Activated CD4-positive, alpha-beta T cell treated with anti-CD3 and anti-CD28 coated beads for 48 hours (primary cell): ENCODE measurements around the gene LIN37.

ENCODE experiments used
- DNase-seq: peaks from one replicate; pipeline ENCODE4 v3.0.0-alpha.2; 2020

The LIN37 gene

GRCh38 chr19:35777086-35777841 lies 28.9 kb downstream of the LIN37 start:
- DNase-seq, result no peak

- DNase-seq, result no peak
Observed at GRCh38 chr19:35777961-35778360, 29.6 kb downstream of the LIN37 start.

GRCh38 chr19:35779033-35779432 lies 30.7 kb downstream of the LIN37 start:
- no peak for DNase-seq

DNA sequence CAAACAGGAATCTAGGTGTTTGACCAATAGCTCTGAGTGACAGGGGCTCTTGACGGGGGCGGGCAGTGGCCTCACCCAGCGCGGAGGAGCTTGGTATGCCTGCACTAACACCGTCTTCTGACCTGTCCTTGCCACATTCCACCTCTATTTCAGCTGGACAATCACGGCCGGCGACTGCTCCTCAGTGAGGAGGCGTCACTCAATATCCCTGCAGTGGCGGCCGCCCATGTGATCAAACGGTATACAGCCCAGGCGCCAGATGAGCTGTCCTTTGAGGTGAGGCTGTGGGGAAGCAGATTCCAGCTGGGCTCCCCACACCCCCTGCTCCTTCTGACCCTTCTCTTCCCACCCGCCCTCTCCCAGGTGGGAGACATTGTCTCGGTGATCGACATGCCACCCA lies 31.7 kb downstream of the LIN37 start:
- no peak for DNase-seq

DNA sequence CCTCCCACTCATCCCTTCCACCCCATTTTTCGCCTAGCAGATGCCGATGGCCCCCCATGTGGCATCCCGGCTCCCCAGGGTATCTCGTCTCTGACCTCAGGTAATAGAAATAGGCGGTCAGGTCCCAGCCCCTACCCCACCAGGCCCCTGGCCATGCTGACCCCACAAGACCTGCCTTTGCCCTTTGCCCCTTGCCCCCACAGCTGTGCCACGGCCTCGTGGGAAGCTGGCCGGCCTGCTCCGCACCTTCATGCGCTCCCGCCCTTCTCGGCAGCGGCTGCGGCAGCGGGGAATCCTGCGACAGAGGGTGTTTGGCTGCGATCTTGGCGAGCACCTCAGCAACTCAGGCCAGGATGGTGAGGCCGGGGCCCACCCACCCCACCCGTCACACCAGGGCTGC lies 32.3 kb downstream of the LIN37 start:
- no peak for DNase-seq

DNA sequence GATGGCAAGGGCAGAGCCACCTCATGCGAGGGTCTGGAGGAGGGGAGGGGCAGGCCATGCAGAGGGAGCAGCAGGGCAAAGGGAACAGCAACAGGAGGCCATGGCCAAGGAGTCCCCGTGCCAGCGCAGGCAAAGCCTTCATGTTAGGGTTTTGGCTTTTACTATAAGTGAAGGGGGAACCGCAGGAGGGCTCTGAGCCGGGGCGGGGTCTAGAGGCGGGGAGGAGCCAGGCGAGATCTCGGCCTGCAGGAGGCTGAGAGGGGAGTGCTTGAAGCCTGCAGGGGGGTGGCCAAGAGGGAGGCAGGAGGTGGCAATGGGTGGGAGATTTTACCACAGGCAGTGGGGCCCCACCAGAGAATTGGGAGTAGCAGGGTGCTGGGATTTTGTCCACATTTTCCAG lies 33.3 kb downstream of the LIN37 start:
- DNase-seq, result no peak

GRCh38 chr19:35782589-35782988 lies 34.2 kb downstream of the LIN37 start:
- no peak for DNase-seq

DNA sequence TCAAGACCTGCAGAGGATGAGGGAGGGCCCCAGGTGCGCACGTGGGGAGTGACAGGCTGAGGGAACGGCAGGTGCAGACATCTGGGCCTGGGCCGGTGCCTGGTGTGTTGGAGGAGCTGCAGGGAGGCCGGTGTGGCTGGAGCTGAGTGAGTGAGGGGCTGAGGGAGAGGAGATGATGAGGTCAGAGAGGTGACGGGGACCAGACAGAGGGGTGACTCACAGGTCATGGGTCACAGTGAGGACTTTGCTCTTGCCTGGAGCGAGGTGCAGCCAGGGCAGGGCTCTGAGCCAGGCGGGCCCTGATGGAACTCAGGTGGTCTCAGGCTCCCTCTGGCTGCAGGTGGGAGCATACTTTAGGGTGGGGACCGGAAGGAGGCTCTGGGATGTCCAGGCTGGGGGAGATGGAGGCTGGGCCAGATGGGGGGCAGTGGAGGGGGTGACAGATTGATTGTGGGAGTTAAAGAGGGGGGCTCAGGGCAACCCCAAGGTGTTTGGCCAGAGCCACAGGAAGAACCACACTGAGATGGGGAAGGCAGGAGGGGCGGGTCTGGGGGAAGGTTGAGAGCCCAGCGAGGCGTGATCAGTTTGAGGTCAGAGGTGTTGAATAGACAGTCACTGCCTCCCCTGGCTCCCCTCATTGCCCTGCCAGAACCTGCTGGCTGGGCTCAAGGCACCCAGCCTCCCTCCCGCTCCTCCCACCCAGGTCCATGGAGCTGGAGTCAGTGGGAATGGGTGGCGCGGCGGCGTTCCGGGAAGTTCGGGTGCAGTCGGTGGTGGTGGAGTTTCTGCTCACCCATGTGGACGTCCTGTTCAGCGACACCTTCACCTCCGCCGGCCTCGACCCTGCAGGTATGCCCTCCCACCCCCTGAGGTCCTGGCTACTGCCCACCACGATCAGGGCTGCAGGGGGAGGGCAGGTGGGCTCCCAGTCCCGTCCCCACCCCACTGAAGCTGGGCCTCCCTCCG lies 35.4 kb downstream of the LIN37 start:
- DNase-seq, result no peak

GRCh38 chr19:35784503-35785338 lies 36.3 kb downstream of the LIN37 start:
- DNase-seq, result no peak

- DNase-seq, result no peak
Observed at GRCh38 chr19:35785339-35785627, 36.9 kb downstream of the LIN37 start.

- no peak for DNase-seq
Observed at GRCh38 chr19:35786299-35787160, 38.2 kb downstream of the LIN37 start.

- no peak for DNase-seq
Observed at GRCh38 chr19:35787227-35787799, 38.9 kb downstream of the LIN37 start.

DNA sequence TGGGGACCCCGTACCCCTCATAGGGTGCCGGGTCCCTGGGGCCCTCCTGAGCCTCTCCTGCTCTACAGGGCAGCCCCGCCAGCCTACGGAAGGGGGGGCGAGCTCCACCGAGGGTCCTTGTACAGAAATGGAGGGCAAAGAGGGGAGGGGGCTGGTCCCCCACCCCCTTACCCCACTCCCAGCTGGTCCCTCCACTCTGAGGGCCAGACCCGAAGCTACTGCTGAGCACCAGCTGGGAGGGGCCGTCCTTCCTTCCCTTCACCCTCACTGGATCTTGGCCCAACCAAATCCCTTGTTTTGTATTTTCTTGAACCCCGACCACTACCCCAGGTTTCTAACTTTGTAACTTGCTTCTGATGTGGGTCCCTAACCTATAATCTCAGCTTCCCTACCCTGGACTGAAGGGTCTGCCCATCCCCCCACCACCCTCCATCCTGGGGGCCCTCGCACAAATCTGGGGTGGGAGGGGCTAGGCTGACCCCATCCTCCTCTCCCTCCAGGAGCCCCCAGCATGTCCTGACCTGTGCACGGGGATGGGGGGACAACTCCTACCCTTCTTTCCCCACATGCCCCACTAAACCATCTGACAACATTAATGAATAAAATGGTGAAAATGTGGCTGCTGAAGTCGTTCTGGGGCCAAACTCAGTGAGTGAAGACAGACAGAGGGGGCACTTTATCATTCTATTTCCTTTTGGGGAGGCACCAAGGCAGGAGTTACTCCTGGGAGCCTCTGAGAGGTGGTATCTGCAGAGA lies 40.0 kb downstream of the LIN37 start:
- DNase-seq, result no peak

- no peak for DNase-seq
Observed at GRCh38 chr19:35789195-35789977, 41.0 kb downstream of the LIN37 start.

- DNase-seq, result no peak
Observed at GRCh38 chr19:35789978-35790944, 41.9 kb downstream of the LIN37 start.

DNA sequence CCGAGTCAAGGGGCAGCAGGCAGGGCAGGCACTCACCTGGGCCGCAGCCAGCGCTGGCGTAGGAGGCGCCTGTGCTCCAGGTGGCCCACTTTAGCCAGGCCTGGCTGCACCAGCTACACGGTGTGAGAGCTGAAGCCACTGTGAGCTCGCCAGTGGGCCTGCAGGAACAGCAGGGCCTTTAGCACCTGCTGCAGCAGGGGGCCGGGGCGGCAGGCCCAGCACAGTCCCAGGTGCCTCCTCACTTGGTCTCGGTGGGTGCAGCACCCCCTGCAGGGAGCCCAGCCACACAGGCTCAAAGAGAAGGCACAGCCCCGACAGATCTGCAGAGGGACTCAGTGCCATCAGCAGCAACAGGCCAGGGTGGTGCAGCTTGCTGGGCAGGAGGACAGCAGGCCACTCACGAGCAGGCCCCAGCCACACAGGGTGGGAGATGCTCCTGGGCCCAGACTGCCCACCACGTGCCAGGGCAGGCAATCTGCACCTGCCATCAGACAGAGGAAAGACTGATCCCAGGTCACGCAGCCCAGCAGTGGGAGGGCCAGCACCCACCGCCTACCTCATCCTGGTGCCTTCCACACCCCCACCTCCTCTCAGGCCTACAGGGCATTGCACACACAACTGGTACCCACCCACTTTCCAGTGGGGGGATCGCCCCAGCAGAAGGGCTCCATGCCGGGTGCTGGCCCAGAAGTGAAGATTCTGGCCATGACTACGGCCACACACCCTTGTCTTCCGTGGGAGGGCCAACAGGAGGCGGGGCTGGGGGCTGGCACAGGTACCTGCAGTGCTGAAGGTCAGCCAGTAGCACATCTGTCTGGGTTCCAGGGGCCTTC lies 42.8 kb downstream of the LIN37 start:
- DNase-seq, result peak; percentile 25

GRCh38 chr19:35791814-35792279 lies 43.5 kb downstream of the LIN37 start:
- DNase-seq, result no peak

GRCh38 chr19:35792312-35792711 lies 43.9 kb downstream of the LIN37 start:
- DNase-seq, result no peak
